Right ventricle myocardium inferior (tissue), 1 donor: ENCODE results near the gene TEP1. TPM values are rescaled to one million over a fixed set of nuclear protein-coding genes. Genes with fewer than 3 reads are reported as not detected.

ENCODE experiments used
- ATAC-seq: fragments of 200-7000 bp; cut with Tn5 transposase; one replicate; pipeline ENCODE4 v1.9.1; 2020; ENCODE audit warnings: mild to moderate bottlenecking, moderate library complexity
- DNase-seq: peaks from one replicate; pipeline ENCODE4 v3.0.0; 2021; ENCODE audit errors: missing footprints
- intact Hi-C: fragments of 100-400 bp; cut with DNase I; formaldehyde crosslinking; loops from one replicate; pipeline ENCODE4 v1.11.0; 2022
- total RNA-seq: library from RNA; stranded (reverse); fragmentation: NEBNext Ultra II Directional; extraction: Animal tissue kit (Norgen Biotek cat#: 25700); gene quantifications from one replicate; pipeline ENCODE4 v1.2.1, GENCODE V29; 2021
- donor health status: DM: no; HTN: yes; CAD: no; lungs with severe emphysema.

The TEP1 gene
- total RNA-seq, 1 donor from 2014 or later: 8.2 TPM

DNA sequence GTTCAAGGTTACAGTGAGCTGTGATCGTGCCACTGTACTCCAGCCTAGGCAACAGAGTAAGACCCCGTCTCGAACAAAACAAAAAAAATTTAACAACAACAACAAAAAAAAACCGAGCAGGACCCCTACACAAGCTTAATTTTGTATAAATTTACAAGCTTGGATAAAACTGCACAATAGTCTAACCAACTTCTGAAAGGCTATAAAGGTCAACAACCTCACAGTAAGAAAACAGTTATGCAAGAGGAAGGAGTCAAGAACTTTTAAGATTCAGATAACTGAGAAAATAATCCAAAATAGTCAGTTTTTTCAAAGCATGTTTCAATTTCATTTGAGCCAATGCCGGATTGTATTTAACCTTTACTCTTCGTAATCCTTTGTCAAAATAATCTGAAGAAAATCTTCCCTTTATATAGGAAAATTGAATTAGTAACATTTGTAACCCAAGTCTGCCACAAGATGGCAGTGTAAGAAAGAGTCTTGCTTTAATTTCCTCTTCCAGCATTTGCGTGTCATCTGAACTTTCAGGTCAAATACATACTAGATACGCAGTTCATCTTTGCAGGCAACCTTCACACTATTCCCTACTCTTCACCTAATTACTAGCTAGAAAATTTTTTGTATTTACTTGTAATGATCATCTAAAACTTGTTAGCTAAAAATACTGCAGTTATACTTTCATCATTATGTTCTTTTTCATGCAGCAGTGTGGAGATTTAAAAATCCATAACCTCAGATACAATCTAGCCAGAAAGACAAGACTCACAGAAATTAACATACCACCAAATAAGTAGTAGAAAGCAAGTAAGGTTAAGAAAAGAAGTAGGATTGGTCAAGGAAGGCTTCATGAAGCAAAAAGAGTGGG, 86.1 kb downstream of the TEP1 start:
- ATAC-seq: no peak

DNA sequence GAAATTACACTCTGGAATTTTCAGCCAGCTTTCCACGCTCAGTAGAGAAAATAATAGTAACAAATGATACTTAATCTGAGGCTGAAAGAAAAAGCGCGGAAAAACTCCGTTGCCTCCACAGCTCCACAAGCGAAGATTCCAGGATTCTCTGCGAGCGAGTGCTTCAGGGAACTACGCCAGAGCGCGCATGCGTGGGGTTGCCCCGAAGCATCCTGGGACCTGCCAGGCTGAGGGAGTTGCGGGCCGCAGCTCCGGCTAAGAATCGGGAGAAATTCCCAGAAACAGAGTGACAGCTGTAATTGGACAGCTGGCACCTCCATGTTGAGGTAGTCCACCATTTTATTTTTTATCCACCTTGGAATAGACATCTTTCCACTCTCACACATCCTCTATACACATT, 95.6 kb downstream of the TEP1 start:
- no peak for DNase-seq
- ATAC-seq: no peak
- intact Hi-C loops: no loop called here

More for the DNA sequence above, 86.1 kb downstream of the TEP1 start:
- DNase-seq: no peak
- intact Hi-C loops: loop anchor here (1.0 kb wide), 1 partner anchor 282 kb away; no protein-coding TSS in a partner anchor

Other genes starting within 250 kb of the TEP1 start
- not detected for gene OR11G2, start 222.6 kb downstream of the TEP1 start, total RNA-seq
- gene OR11H6, start 189.8 kb downstream of the TEP1 start, total RNA-seq: not detected
- gene OR11H7, start 184.5 kb downstream of the TEP1 start, total RNA-seq: not detected
- gene OR11H4, start 174.2 kb downstream of the TEP1 start, total RNA-seq: not detected
- 10.0 TPM for gene TTC5, start 107.5 kb downstream of the TEP1 start, total RNA-seq
- gene CCNB1IP1, start 80.2 kb downstream of the TEP1 start, total RNA-seq: 41.0 TPM
- gene PARP2, start 69.9 kb downstream of the TEP1 start, total RNA-seq: 15.7 TPM
- 0.62 TPM for gene KLHL33, start 22.7 kb upstream of the TEP1 start, total RNA-seq
- 18.8 TPM for gene OSGEP, start 41.3 kb upstream of the TEP1 start, total RNA-seq
- gene APEX1, start 41.7 kb upstream of the TEP1 start, total RNA-seq: 67.2 TPM
- 17.2 TPM for gene PIP4P1, start 47.9 kb upstream of the TEP1 start, total RNA-seq
- 7.6 TPM for gene PNP, start 55.9 kb upstream of the TEP1 start, total RNA-seq
- gene RNASE10, start 92.0 kb upstream of the TEP1 start, total RNA-seq: 0.27 TPM
- not detected for gene RNASE9, start 147.5 kb upstream of the TEP1 start, total RNA-seq
- not detected for gene RNASE11, start 174.5 kb upstream of the TEP1 start, total RNA-seq
- not detected for gene RNASE12, start 177.9 kb upstream of the TEP1 start, total RNA-seq
- gene OR6S1, start 228.2 kb upstream of the TEP1 start, total RNA-seq: not detected